HG03103 (cell line): Measurements from ENCODE around the gene NBPF1.
"Not testable (repeated sequence)": the region's sequence is repeated elsewhere in the genome, so short reads cannot be mapped to it uniquely, and the experiment has no call there.

ENCODE experiments used
- ATAC-seq: cut with Tn5 transposase; IDR thresholded peaks from one replicate; pipeline ENCODE4 v1.9.1; 2021; ENCODE audit warnings: low read depth; ENCODE audit not compliant: unreplicated experiment

The NBPF1 gene

DNA sequence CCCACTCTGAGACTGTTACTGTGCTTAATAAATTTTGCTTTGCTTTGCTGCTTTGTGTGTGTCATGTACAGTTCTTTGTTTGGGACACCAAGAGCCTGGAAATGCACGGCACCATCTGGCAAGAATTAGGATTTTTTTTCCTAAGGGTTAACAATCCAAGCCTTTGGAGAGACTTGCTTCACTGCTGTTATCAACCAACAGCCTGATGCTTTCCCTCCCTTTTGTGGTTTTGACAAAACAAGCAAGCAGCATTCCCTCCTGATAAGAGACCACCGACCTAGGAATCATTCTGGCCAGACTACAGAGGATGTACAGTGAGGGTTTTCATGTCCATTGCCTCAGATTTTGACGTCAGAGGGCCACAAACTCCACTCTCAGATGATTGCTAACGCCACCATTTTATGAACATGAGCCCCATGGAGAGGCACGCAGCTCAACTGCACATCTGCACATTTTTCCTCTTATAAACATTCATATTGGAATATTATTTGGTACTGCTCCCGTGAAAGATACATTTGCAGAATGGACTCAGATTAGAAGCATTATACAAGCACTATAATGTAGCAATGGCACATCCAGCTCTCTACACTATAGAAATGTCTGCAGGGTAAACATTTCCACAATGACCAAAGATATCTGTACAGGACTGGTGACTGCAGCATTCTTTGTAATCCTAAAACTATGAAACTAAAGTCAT lies 94.0 kb downstream of the NBPF1 start:
- not testable (repeated sequence) for ATAC-seq

DNA sequence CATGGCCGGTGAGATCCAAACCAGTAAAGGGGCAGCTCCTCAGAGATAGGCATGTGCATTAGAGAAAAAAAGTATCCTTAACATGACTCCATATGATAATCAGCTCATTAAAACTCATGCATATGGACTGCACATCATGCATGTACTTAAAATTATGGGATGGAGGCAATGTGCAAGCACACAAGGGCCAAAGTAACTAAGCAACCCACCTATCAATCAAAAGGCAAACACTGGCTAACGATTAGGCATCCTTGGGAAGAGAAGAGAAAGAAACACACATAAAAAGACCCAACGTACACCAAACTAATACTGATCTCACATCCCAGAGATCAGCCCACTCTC lies 94.5 kb downstream of the NBPF1 start:
- ATAC-seq = not testable (repeated sequence)

DNA sequence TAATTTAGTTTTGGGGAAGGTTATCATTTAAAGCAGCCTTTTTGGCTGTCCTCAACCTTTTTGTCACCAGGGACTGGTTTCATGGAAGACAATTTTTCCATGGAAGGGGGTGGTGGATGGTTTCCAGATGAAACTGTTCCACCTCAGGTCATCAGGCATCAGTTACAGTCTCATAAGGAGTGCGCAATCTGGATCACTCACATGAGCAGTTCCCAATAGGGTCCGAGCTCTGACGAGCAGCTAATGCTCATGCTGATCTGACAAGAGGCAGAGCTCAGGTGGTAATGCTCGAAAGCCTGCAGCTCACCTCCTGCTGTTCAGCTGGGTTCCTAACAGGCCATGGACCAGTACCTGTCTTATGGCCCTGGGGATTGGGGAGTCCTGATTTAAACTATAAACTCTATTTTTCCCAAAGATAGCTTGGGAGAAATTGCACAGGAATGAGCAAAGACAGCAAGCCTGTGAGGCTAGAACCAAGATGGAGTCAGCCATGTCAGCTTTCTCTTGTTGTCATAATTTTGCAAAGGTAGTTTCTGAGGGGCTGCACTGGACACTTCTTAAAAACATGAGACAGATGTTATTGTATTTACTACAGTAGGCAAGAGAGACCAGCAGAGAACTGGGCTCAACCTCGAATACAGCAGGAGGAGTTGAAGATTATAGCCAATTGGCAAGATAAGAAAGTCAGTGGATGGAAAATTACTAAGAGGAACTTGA lies 96.5 kb downstream of the NBPF1 start:
- not testable (repeated sequence) for ATAC-seq

DNA sequence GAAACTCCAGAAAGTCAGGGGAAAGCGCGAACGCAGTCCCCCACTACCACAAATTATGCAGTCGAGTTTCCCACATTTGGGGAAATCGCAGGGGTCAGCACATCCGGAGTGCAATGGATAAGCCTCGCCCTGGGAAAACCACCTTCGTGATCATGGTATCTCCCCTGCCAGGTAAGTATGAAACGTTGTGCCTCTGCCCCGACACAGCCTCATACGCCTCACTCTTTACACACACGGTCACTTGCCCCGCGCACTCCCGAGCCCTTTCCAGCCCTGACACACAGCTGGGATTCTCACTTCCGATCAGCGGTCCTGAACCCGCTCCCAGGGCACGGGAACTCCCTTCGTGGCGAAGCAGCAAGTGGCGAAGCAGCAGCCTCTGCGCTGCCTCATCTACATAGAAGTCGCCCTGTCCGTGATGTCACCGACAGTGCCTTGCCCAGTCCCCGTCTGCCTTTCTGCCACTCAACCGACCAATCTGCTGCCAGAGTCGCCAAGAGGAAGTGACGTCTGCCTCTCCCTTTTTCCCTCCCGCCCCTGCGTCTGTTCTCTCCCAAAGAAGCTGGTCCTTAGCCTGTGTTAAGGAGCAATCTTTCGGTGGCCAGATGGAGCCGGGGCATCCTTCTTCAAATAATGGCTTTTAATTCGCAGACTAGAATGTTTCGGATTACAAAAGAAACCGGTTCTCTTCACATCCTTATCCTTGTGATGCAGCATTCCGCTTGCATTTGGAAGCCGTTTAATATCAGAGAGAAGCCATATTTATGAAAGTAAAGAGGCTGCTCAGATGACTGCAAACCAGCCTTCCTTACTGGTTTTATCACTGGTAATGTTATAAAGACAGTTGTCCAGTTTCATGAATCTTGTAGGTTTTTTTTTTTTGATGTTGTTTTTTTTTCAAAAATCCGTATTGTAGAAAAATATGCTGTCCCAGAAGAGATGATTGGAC lies 99.0 kb downstream of the NBPF1 start, which contains the start of gene RNU1-1:
Gene RNU1-1 (minus strand): TSS at position 179 of the 949 bp plus-strand sequence.
- peak; percentile 22 for ATAC-seq

DNA sequence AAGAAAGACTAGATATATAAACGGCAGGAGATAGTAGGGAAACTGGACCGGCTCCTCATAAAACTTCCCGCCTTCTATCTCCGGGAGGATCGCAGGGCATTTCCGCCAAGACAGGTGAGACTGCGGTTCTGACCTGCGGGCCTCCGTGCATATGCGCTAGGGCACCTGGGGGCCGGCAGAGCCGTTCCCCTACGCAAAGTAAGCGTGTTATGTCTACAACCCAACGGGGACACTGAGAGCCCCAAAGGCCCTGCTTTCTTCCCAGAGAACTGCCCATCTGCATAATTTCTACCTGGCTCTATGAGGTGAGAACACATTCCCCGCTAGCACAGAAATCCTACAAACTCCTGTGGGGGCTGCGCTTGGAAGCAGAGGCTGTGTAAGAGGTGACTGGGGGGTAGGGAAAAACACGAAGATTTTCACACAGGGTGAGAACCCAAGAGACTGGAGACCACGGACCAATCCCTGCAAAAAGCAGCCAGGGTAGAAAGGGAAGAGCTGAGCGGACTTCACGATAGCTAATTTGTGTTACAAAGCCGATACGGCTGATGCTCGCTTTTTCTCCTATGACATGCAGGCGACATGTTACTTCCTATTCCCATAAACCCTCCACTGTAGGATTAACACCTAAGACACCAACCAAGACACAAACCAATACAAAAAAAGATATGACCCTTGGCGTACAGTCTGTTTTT lies 99.8 kb downstream of the NBPF1 start:
- ATAC-seq = peak; percentile 63

DNA sequence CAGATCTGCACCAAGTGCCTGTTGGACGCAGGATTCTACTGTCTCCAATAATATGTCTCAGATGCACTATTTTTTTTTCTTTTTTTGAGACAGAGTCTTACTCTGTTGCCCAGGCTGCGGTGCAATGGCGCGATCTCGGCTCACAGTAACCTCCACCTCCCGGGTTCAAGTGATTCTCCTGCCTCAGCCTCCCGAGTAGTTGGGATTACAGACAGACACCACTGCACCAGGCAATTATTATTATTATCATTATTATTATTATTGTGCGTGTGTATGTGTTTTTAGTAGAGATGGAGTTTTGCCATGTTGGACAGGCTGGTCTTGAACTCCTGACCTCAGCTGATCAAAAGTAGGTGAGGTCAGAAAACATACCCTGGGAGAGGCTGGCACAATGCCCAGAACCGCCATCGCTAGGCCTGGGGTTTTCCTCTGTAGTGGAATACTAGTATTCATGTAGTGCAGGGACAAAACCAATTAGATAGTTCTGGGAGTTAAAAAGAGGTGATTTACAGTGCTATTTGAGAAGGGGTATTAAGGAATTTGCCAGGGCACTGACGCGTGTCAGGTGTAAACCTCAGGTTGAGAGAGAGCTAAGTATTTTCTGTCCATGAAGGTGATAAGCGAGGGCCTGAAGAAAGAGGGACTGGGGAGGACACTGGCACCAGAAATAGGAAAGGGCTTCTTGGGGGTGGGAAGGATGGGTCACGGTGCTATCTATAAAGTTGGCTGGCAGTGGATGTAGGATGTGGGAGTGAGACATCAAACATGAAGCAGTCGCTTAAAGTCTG lies 100.5 kb downstream of the NBPF1 start:
- not testable (repeated sequence) for ATAC-seq
